ENCODE results near the gene SKIL. TPM values are rescaled to one million over a fixed set of nuclear protein-coding genes. Genes with fewer than 3 reads are reported as not detected.

SKIL gene
- total and polyA plus RNA-seq, 3 donors from 2014 or later, result 19.1 to 53.6 (median 47.4) TPM

GRCh38 chr3:170367797-170368196 is 10.3 kb downstream of the SKIL start:
- intact Hi-C loops (cut with DNase I; ENCODE audit: low total_unique reads), result no loop called here
- no peak overlapping the region for H3K4me3 ChIP-seq
- no peak for DNase-seq
- H3K36me3 ChIP-seq (ENCODE audit: low read depth, missing control alignments), result no peaks in the 10 kb centered on the region
- H3K4me1 ChIP-seq, result peaks cover 17% of the 10 kb centered on the region
- no peak overlapping the region for H3K27ac ChIP-seq
- H3K9me3 ChIP-seq, result no peaks in the 10 kb centered on the region
- 69 to 72% methylated on average over 4 of the region's 4 CpGs for WGBS, 2 donors
- no peaks in the 10 kb centered on the region for H3K27me3 ChIP-seq
- TF ChIP-seq CTCF (IDR thresholded peaks at IDR 0.05), result no peak
- TF ChIP-seq POLR2A (IDR thresholded peaks at IDR 0.05), result no peak

GRCh38 chr3:170368921-170369320 is 11.4 kb downstream of the SKIL start:
- no peaks in the 10 kb centered on the region for H3K27me3 ChIP-seq
- no peak overlapping the region for H3K4me3 ChIP-seq
- no peak for TF ChIP-seq POLR2A (IDR thresholded peaks at IDR 0.05)
- TF ChIP-seq CTCF (IDR thresholded peaks at IDR 0.05), result peak in 1 of 3 experiments; percentile 42
- H3K9me3 ChIP-seq, result no peaks in the 10 kb centered on the region
- no peak overlapping the region for H3K27ac ChIP-seq
- 72 to 76% methylated on average over 2 of the region's 2 CpGs for WGBS, 2 donors
- intact Hi-C loops (cut with DNase I; ENCODE audit: low total_unique reads), result no loop called here
- no peak for DNase-seq
- peaks cover 17% of the 10 kb centered on the region for H3K4me1 ChIP-seq
- no peaks in the 10 kb centered on the region for H3K36me3 ChIP-seq (ENCODE audit: low read depth, missing control alignments)

- WGBS, 2 donors, result 36 to 43% methylated on average over 2 of the region's 2 CpGs
- intact Hi-C loops (cut with DNase I; ENCODE audit: low total_unique reads), result no loop called here
- H3K9me3 ChIP-seq, result no peaks in the 10 kb centered on the region
- H3K36me3 ChIP-seq (ENCODE audit: low read depth, missing control alignments), result no peaks in the 10 kb centered on the region
- no peak for DNase-seq
- no peaks in the 10 kb centered on the region for H3K27me3 ChIP-seq
- peaks cover 11% of the 10 kb centered on the region for H3K4me1 ChIP-seq
- H3K27ac ChIP-seq, result no peak overlapping the region
- TF ChIP-seq CTCF (IDR thresholded peaks at IDR 0.05) (no peak), POLR2A (IDR thresholded peaks at IDR 0.05) (no peak)
- H3K4me3 ChIP-seq, result no peak overlapping the region
These were observed 14.8 kb downstream of the SKIL start for GRCh38 chr3:170372190-170372879.

DNA sequence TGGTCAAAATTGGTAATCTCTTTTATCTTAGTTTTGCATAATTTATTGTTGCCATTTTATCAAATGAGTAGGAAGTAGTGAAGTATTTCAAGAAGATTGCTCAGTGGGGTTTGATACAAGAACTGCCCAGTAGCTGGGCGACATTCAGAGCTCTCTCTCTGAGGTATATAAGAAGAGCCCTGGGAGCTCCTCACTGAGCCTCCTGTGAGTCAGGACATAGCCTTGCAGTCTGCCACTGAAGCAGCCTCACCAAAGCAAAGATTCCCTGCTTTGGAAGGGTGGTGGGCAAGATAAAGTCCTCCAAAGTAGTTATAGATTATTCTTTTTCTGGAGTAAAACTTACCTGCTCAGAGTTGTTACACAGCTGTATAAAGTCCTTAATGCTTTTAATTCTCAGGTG is 26.1 kb downstream of the SKIL start:
- TF ChIP-seq CTCF (IDR thresholded peaks at IDR 0.05), result no peak
- no peak for TF ChIP-seq POLR2A (IDR thresholded peaks at IDR 0.05)

GRCh38 chr3:170386468-170386867 is 29.0 kb downstream of the SKIL start:
- TF ChIP-seq POLR2A (IDR thresholded peaks at IDR 0.05) (no peak), CTCF (IDR thresholded peaks at IDR 0.05) (no peak)

More for the DNA sequence above, 26.1 kb downstream of the SKIL start:
- Histone ChIP-seq H3K9me3 (no peaks in the 10 kb centered on the region), H3K4me1 (no peaks in the 10 kb centered on the region), H3K27me3 (no peaks in the 10 kb centered on the region), H3K36me3 (ENCODE audit: low read depth, missing control alignments) (no peaks in the 10 kb centered on the region), H3K27ac (no peak overlapping the region), H3K4me3 (no peak overlapping the region)
- no peak for DNase-seq
- 50 to 78% methylated on average over 1 of the region's 1 CpG for WGBS, 2 donors
- intact Hi-C loops (cut with DNase I; ENCODE audit: low total_unique reads), result no loop called here

More at GRCh38 chr3:170386468-170386867, 29.0 kb downstream of the SKIL start:
- H3K27me3 ChIP-seq, result no peaks in the 10 kb centered on the region
- intact Hi-C loops (cut with DNase I; ENCODE audit: low total_unique reads), result no loop called here
- no peak overlapping the region for H3K4me3 ChIP-seq
- H3K27ac ChIP-seq, result no peak overlapping the region
- 83 to 92% methylated on average over 3 of the region's 3 CpGs for WGBS, 2 donors
- no peak for DNase-seq
- H3K4me1 ChIP-seq, result no peaks in the 10 kb centered on the region
- H3K36me3 ChIP-seq (ENCODE audit: low read depth, missing control alignments), result no peaks in the 10 kb centered on the region
- no peaks in the 10 kb centered on the region for H3K9me3 ChIP-seq
